Putamen (tissue), 1 donor: ENCODE measurements around the gene PRAF2.

Experiments
- DNase-seq: peaks from one replicate; pipeline ENCODE4 v3.0.0-alpha.2; 2016; ENCODE audit warnings: low spot score

The PRAF2 gene

GRCh38 chrX:49042581-49043219 is 31.1 kb downstream of the PRAF2 start:
- no peak for DNase-seq

- no peak for DNase-seq
Observed at GRCh38 chrX:49041744-49042580, 31.8 kb downstream of the PRAF2 start.

- DNase-seq = no peak
Observed at GRCh38 chrX:49040376-49040955, 33.3 kb downstream of the PRAF2 start.

DNA sequence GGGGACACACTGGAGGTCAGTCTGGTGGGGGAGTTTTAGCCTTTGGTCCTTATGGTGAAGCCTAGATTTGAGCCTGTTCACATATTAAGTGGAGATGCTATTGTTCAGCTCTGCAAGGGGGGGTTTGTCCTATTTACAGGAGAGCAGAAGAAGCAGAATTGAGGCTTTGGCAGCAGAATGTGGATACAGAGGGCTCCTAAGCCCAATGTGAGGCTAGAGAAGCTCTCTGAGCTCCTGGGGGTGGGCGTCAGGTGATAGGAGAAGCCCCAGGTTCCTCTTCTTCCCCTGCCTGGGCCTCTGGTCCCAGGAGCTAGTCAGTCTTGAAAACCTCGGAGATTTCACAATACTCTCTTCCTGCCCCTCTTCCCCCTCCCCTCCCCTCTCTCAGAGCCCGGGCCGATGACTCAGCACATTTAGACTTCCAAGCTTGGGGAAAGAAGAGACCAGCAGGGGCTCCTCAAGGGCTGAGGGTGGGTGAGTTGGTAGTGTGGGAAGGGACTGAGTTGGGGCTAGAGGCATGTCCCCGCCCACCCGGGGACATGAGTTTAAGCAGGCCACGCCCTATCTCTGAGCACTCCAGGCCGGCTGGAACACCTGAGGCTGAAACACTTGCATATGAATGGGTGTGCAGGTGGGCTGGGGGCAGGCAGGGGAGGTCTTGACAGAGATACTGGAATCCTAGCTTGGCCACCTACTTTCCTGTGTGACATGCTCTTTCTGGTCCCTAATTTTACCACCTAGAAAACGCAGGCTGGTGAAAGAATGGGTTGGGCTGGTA is 34.0 kb downstream of the PRAF2 start:
- DNase-seq = peak; percentile 55

- DNase-seq = no peak
Observed at GRCh38 chrX:49037883-49038475, 35.8 kb downstream of the PRAF2 start.

- DNase-seq = no peak
Observed at GRCh38 chrX:49030283-49030682, 43.5 kb downstream of the PRAF2 start.

- DNase-seq = no peak
Observed at GRCh38 chrX:49029876-49030275, 43.9 kb downstream of the PRAF2 start.
